SK-N-SH (cell line): ENCODE results near the gene B3GNT3. TPM values are rescaled to one million over a fixed set of nuclear protein-coding genes. Genes with fewer than 3 reads are reported as not detected.

ENCODE experiments used
- CTCF ChIA-PET: fragments of 300-600, 350-600 bp; formaldehyde crosslinking; extraction: SDS; loops from one replicate; lab custom pipeline; 2021; lab: Yijun Ruan, JAX
- POLR2A ChIA-PET: fragments of 350-600 bp; sonication (Branson Sonifier 250); formaldehyde crosslinking; extraction: SDS; loops from one replicate; lab custom pipeline; 2020; ENCODE audit warnings: antibody characterized with exemption, inconsistent platforms; lab: Yijun Ruan, JAX
- DNase-seq: peaks from one replicate; pipeline ENCODE4 v3.0.0; 2012
- H2AFZ ChIP-seq: fragments of 200-600 bp; sonication (generic); 2 replicates; pipeline ENCODE4 v1.8.1; 2016; ENCODE audit warnings: antibody characterized with exemption, mild to moderate bottlenecking, low read depth
- H3F3A ChIP-seq: fragments of 200-600 bp; sonication (generic); replicated peaks from 2 replicates; pipeline ENCODE3; 2016; ENCODE audit warnings: antibody characterized with exemption, mild to moderate bottlenecking; ENCODE audit not compliant: insufficient read depth
- H3K27ac ChIP-seq, 2 experiments: fragments of 200-500 bp in 1 of 2; fragments of 200-600 bp in 1 of 2; sonication (Bioruptor generic) in 1 of 2; sonication (generic), shearing (Covaris generic) in 1 of 2; 2 replicates each; pipeline versions ENCODE4 v1.5.1 to v1.6.1; 2014 to 2016; ENCODE audit warnings: low read depth in 2 of 2, inconsistent platforms in 1 of 2, low read length in 1 of 2, mild to moderate bottlenecking in 1 of 2, mixed read lengths in 1 of 2
- H3K27me3 ChIP-seq: fragments of 200-600 bp; sonication (generic), shearing (Covaris generic); 2 replicates; pipeline ENCODE4 v1.6.1; 2016; ENCODE audit warnings: mixed run types; ENCODE audit not compliant: insufficient read depth
- H3K36me3 ChIP-seq, 2 experiments: fragments of 200-500 bp in 1 of 2; fragments of 200-600 bp in 1 of 2; sonication (Bioruptor generic) in 1 of 2; sonication (generic) in 1 of 2; replicated peaks in 1 of 2; 2 replicates each; pipeline versions ENCODE3 to v1.5.1; 2014 to 2016; ENCODE audit warnings: low read length in 1 of 2, mild to moderate bottlenecking in 1 of 2; ENCODE audit not compliant: insufficient read depth in 2 of 2, control insufficient read depth in 1 of 2
- H3K4me1 ChIP-seq, 2 experiments: fragments of 200-500 bp in 1 of 2; fragments of 200-600 bp in 1 of 2; sonication (Bioruptor generic) in 1 of 2; sonication (generic), shearing (Covaris generic) in 1 of 2; 2 replicates each; pipeline versions ENCODE4 v1.5.1 to v1.6.1; 2014 to 2016; ENCODE audit warnings: low read depth in 1 of 2, low read length in 1 of 2, mixed run types in 1 of 2; ENCODE audit not compliant: insufficient read depth in 2 of 2, control insufficient read depth in 1 of 2
- H3K4me2 ChIP-seq: fragments of 200-600 bp; sonication (generic), shearing (Covaris generic); 2 replicates; pipeline ENCODE4 v1.6.1; 2017; ENCODE audit warnings: mixed run types
- H3K4me3 ChIP-seq, 2 experiments: fragments of 200-500 bp in 1 of 2; fragments of 200-600 bp in 1 of 2; sonication (Bioruptor generic) in 1 of 2; sonication (generic), shearing (Covaris generic) in 1 of 2; 2 replicates each; pipeline versions ENCODE4 v1.5.1 to v1.8.1; 2014 to 2016; ENCODE audit warnings: low read depth in 2 of 2, inconsistent platforms in 1 of 2, low read length in 1 of 2, mild to moderate bottlenecking in 1 of 2, mixed read lengths in 1 of 2, moderate library complexity in 1 of 2
- H3K79me2 ChIP-seq: fragments of 200-600 bp; sonication (generic); 2 replicates; pipeline ENCODE4 v1.8.1; 2017; ENCODE audit warnings: mild to moderate bottlenecking; ENCODE audit not compliant: insufficient read depth
- H3K9ac ChIP-seq: fragments of 200-600 bp; sonication (generic); 2 replicates; pipeline ENCODE4 v1.6.1; 2017; ENCODE audit warnings: mixed run types
- H3K9me2 ChIP-seq: fragments of 200-600 bp; sonication (generic); 2 replicates; pipeline ENCODE4 v1.6.1; 2017; ENCODE audit warnings: mixed run types
- H3K9me3 ChIP-seq: fragments of 200-600 bp; sonication (generic); 2 replicates; pipeline ENCODE4 v1.6.1; 2017; ENCODE audit warnings: mixed run types, mild to moderate bottlenecking, moderate library complexity
- H4K20me1 ChIP-seq: fragments of 200-600 bp; sonication (generic); 2 replicates; pipeline ENCODE4 v1.6.1; 2017; ENCODE audit warnings: mild to moderate bottlenecking, mixed run types; ENCODE audit not compliant: insufficient read depth
- GATA2 ChIP-seq: sonication (generic); formaldehyde crosslinking; IDR thresholded peaks from 2 replicates; pipeline ENCODE4 v1.5.0; 2020; ENCODE audit warnings: mild to moderate bottlenecking, missing genetic modification reagents
- MXI1 ChIP-seq: IDR thresholded peaks from 2 replicates; pipeline ENCODE4 v1.6.1; 2012; ENCODE audit warnings: mild to moderate bottlenecking, low read depth, low read length, improper control_type of control experiment
- NFIC ChIP-seq: IDR thresholded peaks from 2 replicates; pipeline ENCODE4 v1.4.0; 2012; ENCODE audit warnings: borderline replicate concordance
- POLR2AphosphoS5 ChIP-seq: IDR thresholded peaks from 2 replicates; pipeline ENCODE4 v1.6.1; 2012; ENCODE audit warnings: low read depth, low read length
- RFX5 ChIP-seq: IDR thresholded peaks from 2 replicates; pipeline ENCODE4 v1.6.1; 2012; ENCODE audit warnings: mild to moderate bottlenecking, improper control_type of control experiment, low read length
- TCF12 ChIP-seq: IDR thresholded peaks from 2 replicates; pipeline ENCODE4 v1.4.0; 2012
- WGBS: methylation state at CpG from one replicate; pipeline ENCODE4 v1.1.6; 2017; ENCODE audit warnings: low lambda C conversion rate; 5-methylcytosine and 5-hydroxymethylcytosine counted together
- polyA plus RNA-seq, 3 experiments: library from polyadenylated mRNA; depleted of rRNA; stranded (reverse); fragments of >200 nt; gene quantifications; 2 replicates each; pipeline ENCODE4 v1.2.3, GENCODE V29; 2012
- TF ChIP-seq, protein P1 (sequence below): fragments of 200-600 bp; sonication (generic); IDR thresholded peaks from 2 replicates; pipeline ENCODE4 v1.6.1; 2017; ENCODE audit warnings: antibody characterized with exemption, mild to moderate bottlenecking, moderate library complexity
- TF ChIP-seq, protein P2 (sequence below): IDR thresholded peaks from 2 replicates; pipeline ENCODE4 v1.4.0; 2012; ENCODE audit warnings: low read depth, borderline replicate concordance

Gene B3GNT3
- polyA plus RNA-seq, 1 of the 3 experiments (the other 2 are of a cell fraction) = not detected

DNA sequence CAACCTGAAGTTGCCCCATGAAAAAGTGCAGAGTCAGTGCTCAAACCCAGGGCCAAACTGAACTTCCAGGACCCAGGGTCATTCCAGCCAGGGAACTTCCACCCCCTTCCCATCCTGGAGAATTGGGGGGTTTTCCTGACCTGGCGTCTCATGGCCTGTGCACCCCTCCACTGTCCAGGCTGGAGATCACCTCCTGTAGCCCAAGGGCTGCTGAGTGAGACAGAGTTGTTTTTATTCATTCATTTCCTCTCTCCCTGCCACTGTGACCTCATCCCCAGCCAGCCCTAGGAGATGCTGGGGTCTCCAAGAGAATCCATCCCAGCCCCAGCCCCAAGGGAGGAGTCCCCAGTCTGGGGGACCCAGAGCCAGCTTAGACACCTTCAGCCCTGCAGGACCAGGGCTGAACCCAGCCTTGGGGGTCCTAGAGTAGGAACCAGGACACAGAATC lies 39.5 kb upstream of the B3GNT3 start:
- H4K20me1 ChIP-seq = no peaks in the 10 kb centered on the region
- no peaks in the 10 kb centered on the region for H3F3A ChIP-seq
- peaks cover 9 to 17% of the 10 kb centered on the region in 2 experiments; a peak in 1 of 4 replicates for H3K4me1 ChIP-seq
- H3K9me2 ChIP-seq = no peaks in the 10 kb centered on the region
- WGBS = no CpG with 5 or more reads among the region's 1 CpG
- POLR2A ChIA-PET = interaction anchor here (0.6 to 1.6 kb wide), 2 partner anchors 100 to 104 kb away, joined by 5 to 6 read pairs; partner anchors contain the start of gene RPL18A
- no peaks in the 10 kb centered on the region for H3K27me3 ChIP-seq
- CTCF ChIA-PET = interaction anchor here (0.5 to 2.1 kb wide), 3 partner anchors 34 to 1599 kb away, joined by 3 to 11 read pairs (median 3); no protein-coding TSS in a partner anchor
- no peak overlapping the region for H3K9ac ChIP-seq
- no peaks in the 10 kb centered on the region for H3K79me2 ChIP-seq
- H2AFZ ChIP-seq = no peak overlapping the region
- TF ChIP-seq, protein P1, sequence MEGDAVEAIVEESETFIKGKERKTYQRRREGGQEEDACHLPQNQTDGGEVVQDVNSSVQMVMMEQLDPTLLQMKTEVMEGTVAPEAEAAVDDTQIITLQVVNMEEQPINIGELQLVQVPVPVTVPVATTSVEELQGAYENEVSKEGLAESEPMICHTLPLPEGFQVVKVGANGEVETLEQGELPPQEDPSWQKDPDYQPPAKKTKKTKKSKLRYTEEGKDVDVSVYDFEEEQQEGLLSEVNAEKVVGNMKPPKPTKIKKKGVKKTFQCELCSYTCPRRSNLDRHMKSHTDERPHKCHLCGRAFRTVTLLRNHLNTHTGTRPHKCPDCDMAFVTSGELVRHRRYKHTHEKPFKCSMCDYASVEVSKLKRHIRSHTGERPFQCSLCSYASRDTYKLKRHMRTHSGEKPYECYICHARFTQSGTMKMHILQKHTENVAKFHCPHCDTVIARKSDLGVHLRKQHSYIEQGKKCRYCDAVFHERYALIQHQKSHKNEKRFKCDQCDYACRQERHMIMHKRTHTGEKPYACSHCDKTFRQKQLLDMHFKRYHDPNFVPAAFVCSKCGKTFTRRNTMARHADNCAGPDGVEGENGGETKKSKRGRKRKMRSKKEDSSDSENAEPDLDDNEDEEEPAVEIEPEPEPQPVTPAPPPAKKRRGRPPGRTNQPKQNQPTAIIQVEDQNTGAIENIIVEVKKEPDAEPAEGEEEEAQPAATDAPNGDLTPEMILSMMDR = no peak
- TF ChIP-seq MXI1 (no peak), GATA2 (CRISPR knock-in tag) (no peak), NFIC (no peak)
- TF ChIP-seq, all 33 proteins: peak for 0
- peak overlapping the region in 1 of 2 experiments; percentile 30; a peak in 2 of 4 replicates for H3K27ac ChIP-seq
- no peak overlapping the region for H3K4me3 ChIP-seq
- H3K9me3 ChIP-seq = no peaks in the 10 kb centered on the region
- peak overlapping the region; percentile 31; the same call in 1 of the 2 replicates for H3K4me2 ChIP-seq
- DNase-seq = peak; percentile 33
- no peaks in the 10 kb centered on the region for H3K36me3 ChIP-seq

DNA sequence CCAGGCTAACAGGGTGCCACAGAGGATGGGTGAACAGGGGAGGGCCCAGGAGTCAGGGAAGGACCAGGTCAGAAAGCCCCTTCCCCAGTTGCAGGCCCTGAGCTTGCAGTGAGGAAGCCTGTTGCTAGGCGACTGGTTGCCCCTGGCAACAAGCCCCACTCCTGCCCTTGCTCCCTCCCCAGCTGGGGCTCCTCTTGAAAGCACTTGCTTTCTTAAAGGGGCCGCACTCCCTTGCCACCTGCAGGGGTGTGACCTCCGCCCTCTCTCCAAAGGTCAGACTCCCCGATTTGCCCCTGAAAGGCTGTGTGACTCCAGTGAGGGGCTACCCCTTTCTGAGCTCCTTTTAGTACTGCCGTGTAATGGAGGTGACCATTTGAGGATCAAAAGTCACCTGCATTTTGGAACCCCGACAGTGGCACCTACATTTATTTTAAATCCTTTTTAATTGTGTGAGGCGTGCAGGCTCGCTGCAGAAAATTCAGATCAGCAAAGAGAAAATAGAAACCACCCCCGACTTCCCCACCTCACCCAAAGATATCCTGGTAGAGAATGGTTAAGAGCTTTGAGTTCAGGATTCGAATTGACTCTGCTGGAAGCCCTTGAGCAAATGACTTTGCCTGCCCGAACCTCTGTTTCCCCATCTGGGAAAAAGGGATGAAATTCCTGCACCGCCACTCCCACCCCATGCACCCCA lies 38.8 kb upstream of the B3GNT3 start:
- Histone ChIP-seq H3K27me3 (no peaks in the 10 kb centered on the region), H3K79me2 (no peaks in the 10 kb centered on the region), H4K20me1 (no peaks in the 10 kb centered on the region), H3K9me3 (no peaks in the 10 kb centered on the region), H2AFZ (no peak overlapping the region), H3K9ac (no peak overlapping the region), H3K36me3 (no peaks in the 10 kb centered on the region), H3K4me2 (peak overlapping the region; percentile 31; the same call in 1 of the 2 replicates), H3K9me2 (no peaks in the 10 kb centered on the region), H3F3A (no peaks in the 10 kb centered on the region), H3K4me3 (no peak overlapping the region), H3K27ac (peak overlapping the region in 1 of 2 experiments; percentile 30; a peak in 1 of 4 replicates), H3K4me1 (peaks cover 9 to 17% of the 10 kb centered on the region in 2 experiments; a peak in 1 of 4 replicates)
- 79% methylated on average over 12 of the region's 12 CpGs for WGBS
- peak; percentile 78 for DNase-seq
- ChIA-PET POLR2A (interaction anchor here (0.6 to 1.6 kb wide), 2 partner anchors 99 to 104 kb away, joined by 5 to 6 read pairs; partner anchors contain the start of gene RPL18A), CTCF (interaction anchor here (0.9 to 2.1 kb wide), 3 partner anchors 20 to 100 kb away, joined by 3 to 11 read pairs (median 3); no protein-coding TSS in a partner anchor)
- TF ChIP-seq MXI1 (peak; percentile 63; the same call in 1 of the 2 replicates), RFX5 (peak; percentile 93), POLR2AphosphoS5 (no peak), TCF12 (no peak)
- TF ChIP-seq, protein P2, sequence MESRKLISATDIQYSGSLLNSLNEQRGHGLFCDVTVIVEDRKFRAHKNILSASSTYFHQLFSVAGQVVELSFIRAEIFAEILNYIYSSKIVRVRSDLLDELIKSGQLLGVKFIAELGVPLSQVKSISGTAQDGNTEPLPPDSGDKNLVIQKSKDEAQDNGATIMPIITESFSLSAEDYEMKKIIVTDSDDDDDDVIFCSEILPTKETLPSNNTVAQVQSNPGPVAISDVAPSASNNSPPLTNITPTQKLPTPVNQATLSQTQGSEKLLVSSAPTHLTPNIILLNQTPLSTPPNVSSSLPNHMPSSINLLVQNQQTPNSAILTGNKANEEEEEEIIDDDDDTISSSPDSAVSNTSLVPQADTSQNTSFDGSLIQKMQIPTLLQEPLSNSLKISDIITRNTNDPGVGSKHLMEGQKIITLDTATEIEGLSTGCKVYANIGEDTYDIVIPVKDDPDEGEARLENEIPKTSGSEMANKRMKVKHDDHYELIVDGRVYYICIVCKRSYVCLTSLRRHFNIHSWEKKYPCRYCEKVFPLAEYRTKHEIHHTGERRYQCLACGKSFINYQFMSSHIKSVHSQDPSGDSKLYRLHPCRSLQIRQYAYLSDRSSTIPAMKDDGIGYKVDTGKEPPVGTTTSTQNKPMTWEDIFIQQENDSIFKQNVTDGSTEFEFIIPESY = no peak
